ENCODE data around the gene CYP26C1.

GRCh38 chr10:93103953-93104352 is 43.4 kb downstream of the CYP26C1 start:
- TF ChIP-seq CTCF (tag by site-specific recombination; IDR thresholded peaks at IDR 0.05) (no peak), ELK4 (IDR thresholded peaks at IDR 0.05; ENCODE audit: borderline replicate concordance, low read depth, low read length) (no peak), ZNF48 (tag by site-specific recombination; IDR thresholded peaks at IDR 0.05) (no peak), MYNN (tag by site-specific recombination; IDR thresholded peaks at IDR 0.05; ENCODE audit: borderline replicate concordance) (no peak)
